HEK293 (cell line): ENCODE data around the gene MYH15.

ENCODE experiments used
- CTCF ChIA-PET: fragments of 350-600 bp; formaldehyde crosslinking; extraction: SDS; loops from one replicate; lab custom pipeline; 2021; ENCODE audit warnings: antibody characterized with exemption; lab: Yijun Ruan, JAX
- POLR2A ChIA-PET: fragments of 300-600 bp; formaldehyde crosslinking; extraction: SDS; loops from one replicate; lab custom pipeline; 2020; ENCODE audit warnings: antibody characterized with exemption, inconsistent platforms; lab: Yijun Ruan, JAX
- H3K27ac ChIP-seq: fragments of 200-500 bp; sonication (Bioruptor generic); 2 replicates; pipeline ENCODE4 v1.5.1; 2014; ENCODE audit warnings: low read depth, low read length, control low read depth, inconsistent platforms; ENCODE audit errors: extremely low read depth
- H3K36me3 ChIP-seq, 2 experiments: fragments of 200-500 bp in 1 of 2; sonication (Bioruptor generic) in 1 of 2; 1 replicate in 1 of 2; 2 replicates in 1 of 2; pipeline ENCODE4 v1.5.1; 2014 to 2017; ENCODE audit warnings: inconsistent platforms in 2 of 2, low read length in 2 of 2; ENCODE audit not compliant: control insufficient read depth in 2 of 2, insufficient read depth in 1 of 2
- H3K4me1 ChIP-seq: fragments of 200-500 bp; sonication (Bioruptor generic); 2 replicates; pipeline ENCODE4 v1.5.1; 2014; ENCODE audit warnings: mild to moderate bottlenecking, low read length, inconsistent platforms; ENCODE audit not compliant: control insufficient read depth, insufficient read depth
- H3K4me3 ChIP-seq: 2 replicates; pipeline ENCODE4 v1.5.1; 2011; ENCODE audit warnings: low read depth, mild to moderate bottlenecking, control low read depth, low read length, moderate library complexity
- H3K9me3 ChIP-seq: fragments of 200-500 bp; sonication (Bioruptor generic); 2 replicates; pipeline ENCODE4 v1.5.1; 2014; ENCODE audit warnings: low read depth, low read length, inconsistent platforms; ENCODE audit not compliant: control insufficient read depth, insufficient read depth
- SP3 ChIP-seq: fragments of 450-650 bp; formaldehyde crosslinking; IDR thresholded peaks from 2 replicates; pipeline ENCODE4 v1.5.1; 2016; ENCODE audit warnings: missing biosample characterization, missing genetic modification characterization
- SP7 ChIP-seq: fragments of 450-650 bp; formaldehyde crosslinking; IDR thresholded peaks from 2 replicates; pipeline ENCODE4 v1.5.1; 2016; ENCODE audit warnings: missing biosample characterization, missing genetic modification characterization
- TCF7L2 ChIP-seq: IDR thresholded peaks from 2 replicates; pipeline ENCODE4 v1.6.1; 2011; ENCODE audit warnings: low read depth, mild to moderate bottlenecking, inconsistent platforms, low read length, moderate library complexity, borderline replicate concordance
- ZBTB48 ChIP-seq: fragments of 450-650 bp; formaldehyde crosslinking; IDR thresholded peaks from 2 replicates; pipeline ENCODE4 v1.5.1; 2016; ENCODE audit warnings: missing biosample characterization, missing genetic modification characterization
- ZNF140 ChIP-seq: fragments of 450-650 bp; formaldehyde crosslinking; IDR thresholded peaks from 2 replicates; pipeline ENCODE4 v1.5.1; 2016; ENCODE audit warnings: missing biosample characterization, missing genetic modification characterization
- ZNF248 ChIP-seq: fragments of 450-650 bp; formaldehyde crosslinking; IDR thresholded peaks from 2 replicates; pipeline ENCODE4 v1.5.1; 2017; ENCODE audit warnings: missing biosample characterization, missing genetic modification characterization
- ZNF510 ChIP-seq: fragments of 450-650 bp; formaldehyde crosslinking; IDR thresholded peaks from 2 replicates; pipeline ENCODE4 v1.5.1; 2018; ENCODE audit warnings: mild to moderate bottlenecking, missing genetic modification characterization, missing biosample characterization; ENCODE audit not compliant: insufficient replicate concordance
- ZNF529 ChIP-seq: fragments of 450-650 bp; formaldehyde crosslinking; IDR thresholded peaks from 2 replicates; pipeline ENCODE4 v1.5.1; 2017; ENCODE audit warnings: missing genetic modification characterization, missing biosample characterization; ENCODE audit not compliant: insufficient replicate concordance
- ZNF561 ChIP-seq: fragments of 450-650 bp; IDR thresholded peaks from 2 replicates; pipeline ENCODE4 v1.5.1; 2018; ENCODE audit warnings: missing biosample characterization, missing genetic modification characterization, borderline replicate concordance
- ZNF701 ChIP-seq: fragments of 450-650 bp; formaldehyde crosslinking; IDR thresholded peaks from 2 replicates; pipeline ENCODE4 v1.5.1; 2016; ENCODE audit warnings: missing biosample characterization, missing genetic modification characterization
- ZSCAN16 ChIP-seq: fragments of 450-650 bp; formaldehyde crosslinking; IDR thresholded peaks from 2 replicates; pipeline ENCODE4 v1.5.1; 2016; ENCODE audit warnings: missing biosample characterization, missing genetic modification characterization
- ZSCAN23 ChIP-seq: fragments of 450-650 bp; formaldehyde crosslinking; IDR thresholded peaks from 2 replicates; pipeline ENCODE4 v1.5.1; 2016; ENCODE audit warnings: missing biosample characterization, missing genetic modification characterization
- TF ChIP-seq, protein P1 (sequence below): fragments of 450-650 bp; formaldehyde crosslinking; IDR thresholded peaks from 2 replicates; pipeline ENCODE4 v1.5.1; 2016; ENCODE audit warnings: missing biosample characterization, missing genetic modification characterization
- TF ChIP-seq, protein P2 (sequence below): fragments of 450-650 bp; formaldehyde crosslinking; IDR thresholded peaks from 2 replicates; pipeline ENCODE4 v1.5.1; 2016; ENCODE audit warnings: missing biosample characterization, missing genetic modification characterization
- TF ChIP-seq, protein P3 (sequence below): fragments of 450-650 bp; formaldehyde crosslinking; IDR thresholded peaks from 2 replicates; pipeline ENCODE4 v1.5.1; 2016; ENCODE audit warnings: missing biosample characterization, missing genetic modification characterization
- TF ChIP-seq, protein P4 (sequence below): sonication (generic); formaldehyde crosslinking; IDR thresholded peaks from 2 replicates; pipeline ENCODE4 v1.8.1; 2022; ENCODE audit warnings: mild to moderate bottlenecking, moderate library complexity, missing genetic modification reagents
- TF ChIP-seq, protein P5 (sequence below): fragments of 450-650 bp; formaldehyde crosslinking; conservative IDR thresholded peaks from 2 replicates; pipeline ENCODE4 v1.5.1; 2016; ENCODE audit warnings: low read depth, missing biosample characterization, missing genetic modification characterization

MYH15 gene

DNA sequence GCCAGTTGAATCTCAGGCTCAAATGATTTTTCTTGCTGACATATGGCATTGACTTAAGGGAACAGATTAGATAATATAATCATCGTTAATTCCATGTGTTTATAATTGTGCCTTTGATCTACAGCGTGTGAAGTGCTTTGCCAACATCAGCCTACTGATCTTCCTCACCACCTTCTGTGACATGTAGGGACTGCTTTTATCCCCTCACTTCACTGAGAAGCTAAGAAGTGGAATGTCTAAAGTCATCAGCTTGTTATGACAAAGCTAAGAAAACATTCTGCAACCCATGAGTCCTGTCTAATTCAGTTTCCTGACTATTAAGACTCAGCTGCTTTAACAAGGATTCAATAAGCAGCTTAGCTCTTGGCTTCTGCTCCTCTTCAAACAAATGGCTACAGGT, 106.0 kb downstream of the MYH15 start:
- ChIA-PET POLR2A (no interaction called here), CTCF (no interaction called here)
- H3K27ac ChIP-seq: no peak overlapping the region

DNA sequence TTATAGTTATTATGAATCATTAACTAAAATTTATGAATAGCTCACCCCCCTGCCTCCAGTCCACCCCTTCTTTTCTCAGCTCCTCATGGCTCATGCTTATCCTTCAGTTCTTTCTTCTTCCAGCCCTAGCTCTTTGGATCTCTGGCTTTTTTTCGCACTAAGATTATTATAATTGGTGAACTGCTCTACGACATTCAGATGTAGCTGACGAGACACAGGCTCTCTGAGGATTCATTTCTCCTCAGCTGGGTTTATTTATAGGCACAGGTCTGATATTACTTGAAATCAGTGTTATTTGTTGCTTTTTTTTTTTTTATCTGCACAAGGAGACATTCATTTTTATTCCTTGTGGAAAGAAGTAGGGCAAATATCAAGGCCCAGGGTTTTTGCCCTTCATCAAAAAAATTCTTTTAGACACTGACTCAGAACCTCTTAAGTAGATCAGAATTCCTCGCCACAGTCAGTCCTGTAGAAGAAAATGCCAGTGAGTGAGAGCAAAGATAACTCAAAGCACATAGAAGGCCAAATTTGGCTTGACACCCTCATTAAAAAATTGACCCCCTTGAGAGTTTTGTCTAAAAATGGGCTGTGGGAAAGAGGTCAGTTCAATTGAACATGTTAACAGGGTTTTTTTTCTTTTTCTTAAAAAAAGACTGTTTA, 106.6 kb downstream of the MYH15 start:
- no peak overlapping the region for H3K4me3 ChIP-seq
- ChIA-PET POLR2A (no interaction called here), CTCF (no interaction called here)
- TF ChIP-seq, protein P1, sequence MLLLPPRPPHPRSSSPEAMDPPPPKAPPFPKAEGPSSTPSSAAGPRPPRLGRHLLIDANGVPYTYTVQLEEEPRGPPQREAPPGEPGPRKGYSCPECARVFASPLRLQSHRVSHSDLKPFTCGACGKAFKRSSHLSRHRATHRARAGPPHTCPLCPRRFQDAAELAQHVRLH: no peak
- no peak for TF ChIP-seq SP7 (tag by site-specific recombination)
- TF ChIP-seq, protein P2, sequence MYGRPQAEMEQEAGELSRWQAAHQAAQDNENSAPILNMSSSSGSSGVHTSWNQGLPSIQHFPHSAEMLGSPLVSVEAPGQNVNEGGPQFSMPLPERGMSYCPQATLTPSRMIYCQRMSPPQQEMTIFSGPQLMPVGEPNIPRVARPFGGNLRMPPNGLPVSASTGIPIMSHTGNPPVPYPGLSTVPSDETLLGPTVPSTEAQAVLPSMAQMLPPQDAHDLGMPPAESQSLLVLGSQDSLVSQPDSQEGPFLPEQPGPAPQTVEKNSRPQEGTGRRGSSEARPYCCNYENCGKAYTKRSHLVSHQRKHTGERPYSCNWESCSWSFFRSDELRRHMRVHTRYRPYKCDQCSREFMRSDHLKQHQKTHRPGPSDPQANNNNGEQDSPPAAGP (tag by site-specific recombination): no peak
- no peak for TF ChIP-seq ZSCAN16 (tag by site-specific recombination)
- TF ChIP-seq ZNF701 (tag by site-specific recombination): no peak
- no peak for TF ChIP-seq ZNF529
- no peak for TF ChIP-seq ZNF140 (tag by site-specific recombination)
- TF ChIP-seq, protein P3, sequence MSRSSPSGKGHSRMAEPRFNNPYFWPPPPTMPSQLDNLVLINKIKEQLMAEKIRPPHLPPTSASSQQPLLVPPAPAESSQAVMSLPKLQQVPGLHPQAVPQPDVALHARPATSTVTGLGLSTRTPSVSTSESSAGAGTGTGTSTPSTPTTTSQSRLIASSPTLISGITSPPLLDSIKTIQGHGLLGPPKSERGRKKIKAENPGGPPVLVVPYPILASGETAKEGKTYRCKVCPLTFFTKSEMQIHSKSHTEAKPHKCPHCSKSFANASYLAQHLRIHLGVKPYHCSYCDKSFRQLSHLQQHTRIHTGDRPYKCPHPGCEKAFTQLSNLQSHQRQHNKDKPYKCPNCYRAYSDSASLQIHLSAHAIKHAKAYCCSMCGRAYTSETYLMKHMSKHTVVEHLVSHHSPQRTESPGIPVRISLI (tag by site-specific recombination): no peak
- TF ChIP-seq ZBTB48 (tag by site-specific recombination): no peak
- TF ChIP-seq ZNF510 (tag by site-specific recombination): no peak
- TF ChIP-seq, protein P4, sequence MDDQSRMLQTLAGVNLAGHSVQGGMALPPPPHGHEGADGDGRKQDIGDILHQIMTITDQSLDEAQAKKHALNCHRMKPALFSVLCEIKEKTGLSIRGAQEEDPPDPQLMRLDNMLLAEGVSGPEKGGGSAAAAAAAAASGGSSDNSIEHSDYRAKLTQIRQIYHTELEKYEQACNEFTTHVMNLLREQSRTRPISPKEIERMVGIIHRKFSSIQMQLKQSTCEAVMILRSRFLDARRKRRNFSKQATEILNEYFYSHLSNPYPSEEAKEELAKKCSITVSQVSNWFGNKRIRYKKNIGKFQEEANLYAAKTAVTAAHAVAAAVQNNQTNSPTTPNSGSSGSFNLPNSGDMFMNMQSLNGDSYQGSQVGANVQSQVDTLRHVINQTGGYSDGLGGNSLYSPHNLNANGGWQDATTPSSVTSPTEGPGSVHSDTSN (CRISPR knock-in tag): no peak
- TF ChIP-seq SP3: no peak
- TF ChIP-seq, protein P5, sequence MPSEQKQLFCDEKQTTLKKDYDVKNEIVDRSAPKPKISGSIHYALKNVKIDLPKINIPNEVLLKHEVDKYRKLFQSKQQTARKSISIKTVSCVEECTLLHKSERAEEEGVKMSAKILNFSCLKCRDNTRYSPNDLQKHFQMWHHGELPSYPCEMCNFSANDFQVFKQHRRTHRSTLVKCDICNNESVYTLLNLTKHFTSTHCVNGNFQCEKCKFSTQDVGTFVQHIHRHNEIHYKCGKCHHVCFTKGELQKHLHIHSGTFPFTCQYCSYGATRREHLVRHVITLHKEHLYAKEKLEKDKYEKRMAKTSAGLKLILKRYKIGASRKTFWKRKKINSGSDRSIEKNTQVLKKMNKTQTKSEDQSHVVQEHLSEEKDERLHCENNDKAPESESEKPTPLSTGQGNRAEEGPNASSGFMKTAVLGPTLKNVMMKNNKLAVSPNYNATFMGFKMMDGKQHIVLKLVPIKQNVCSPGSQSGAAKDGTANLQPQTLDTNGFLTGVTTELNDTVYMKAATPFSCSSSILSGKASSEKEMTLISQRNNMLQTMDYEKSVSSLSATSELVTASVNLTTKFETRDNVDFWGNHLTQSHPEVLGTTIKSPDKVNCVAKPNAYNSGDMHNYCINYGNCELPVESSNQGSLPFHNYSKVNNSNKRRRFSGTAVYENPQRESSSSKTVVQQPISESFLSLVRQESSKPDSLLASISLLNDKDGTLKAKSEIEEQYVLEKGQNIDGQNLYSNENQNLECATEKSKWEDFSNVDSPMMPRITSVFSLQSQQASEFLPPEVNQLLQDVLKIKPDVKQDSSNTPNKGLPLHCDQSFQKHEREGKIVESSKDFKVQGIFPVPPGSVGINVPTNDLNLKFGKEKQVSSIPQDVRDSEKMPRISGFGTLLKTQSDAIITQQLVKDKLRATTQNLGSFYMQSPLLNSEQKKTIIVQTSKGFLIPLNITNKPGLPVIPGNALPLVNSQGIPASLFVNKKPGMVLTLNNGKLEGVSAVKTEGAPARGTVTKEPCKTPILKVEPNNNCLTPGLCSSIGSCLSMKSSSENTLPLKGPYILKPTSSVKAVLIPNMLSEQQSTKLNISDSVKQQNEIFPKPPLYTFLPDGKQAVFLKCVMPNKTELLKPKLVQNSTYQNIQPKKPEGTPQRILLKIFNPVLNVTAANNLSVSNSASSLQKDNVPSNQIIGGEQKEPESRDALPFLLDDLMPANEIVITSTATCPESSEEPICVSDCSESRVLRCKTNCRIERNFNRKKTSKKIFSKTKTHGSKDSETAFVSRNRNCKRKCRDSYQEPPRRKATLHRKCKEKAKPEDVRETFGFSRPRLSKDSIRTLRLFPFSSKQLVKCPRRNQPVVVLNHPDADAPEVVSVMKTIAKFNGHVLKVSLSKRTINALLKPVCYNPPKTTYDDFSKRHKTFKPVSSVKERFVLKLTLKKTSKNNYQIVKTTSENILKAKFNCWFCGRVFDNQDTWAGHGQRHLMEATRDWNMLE (tag by site-specific recombination): no peak
- no peak for TF ChIP-seq ZSCAN23 (tag by site-specific recombination)
- TF ChIP-seq ZNF561: no peak
- H3K36me3 ChIP-seq: no peaks in the 10 kb centered on the region
- H3K4me1 ChIP-seq: peaks cover 5% of the 10 kb centered on the region; the same call in 1 of the 2 replicates
- no peak overlapping the region for H3K27ac ChIP-seq
- no peaks in the 10 kb centered on the region for H3K9me3 ChIP-seq

More for the DNA sequence above, 106.0 kb downstream of the MYH15 start:
- no peaks in the 10 kb centered on the region for H3K36me3 ChIP-seq
- peaks cover 5% of the 10 kb centered on the region; the same call in 1 of the 2 replicates for H3K4me1 ChIP-seq
- no peaks in the 10 kb centered on the region for H3K9me3 ChIP-seq
- peak; percentile 56; the same call in 1 of the 2 replicates for TF ChIP-seq TCF7L2
- TF ChIP-seq ZNF248 (tag by site-specific recombination): no peak
- TF ChIP-seq, all 188 proteins: peak for 1
- H3K4me3 ChIP-seq: no peak overlapping the region
